ENCODE data around the gene FMN1.

The FMN1 gene

GRCh38 chr15:33115191-33115861 is 79.2 kb downstream of the FMN1 start:
- no peak for DNase-seq

- no peak for DNase-seq
Observed at GRCh38 chr15:33114374-33114717, 80.2 kb downstream of the FMN1 start.

GRCh38 chr15:33113666-33114373 is 80.7 kb downstream of the FMN1 start:
- DNase-seq = no peak

DNA sequence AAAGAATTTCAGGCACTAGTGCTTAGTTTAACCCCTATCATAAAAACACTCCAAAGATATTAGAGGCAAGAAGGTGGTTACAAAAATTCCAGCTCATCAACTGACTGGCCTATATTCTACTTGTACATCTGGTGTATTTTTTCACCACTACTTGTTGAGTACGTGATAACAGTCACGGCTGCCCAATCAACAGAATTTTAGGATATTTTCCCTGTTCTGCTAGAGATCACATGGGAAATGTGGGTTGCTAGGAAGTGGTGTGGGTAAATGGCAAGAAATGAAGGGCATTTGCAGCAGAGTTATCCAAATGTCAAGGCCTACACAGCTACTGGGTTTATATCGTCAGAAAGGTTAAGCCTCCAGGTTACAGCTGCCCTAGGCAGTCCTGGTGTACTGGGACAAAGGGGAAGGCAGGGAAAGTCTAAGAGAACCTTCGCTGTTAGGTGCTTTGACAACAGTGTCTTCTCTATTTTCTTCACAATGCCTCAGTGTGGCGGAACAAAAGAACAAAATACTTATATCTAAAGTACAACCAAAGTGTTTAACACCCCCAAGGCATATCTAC is 81.9 kb downstream of the FMN1 start:
- DNase-seq = no peak

DNA sequence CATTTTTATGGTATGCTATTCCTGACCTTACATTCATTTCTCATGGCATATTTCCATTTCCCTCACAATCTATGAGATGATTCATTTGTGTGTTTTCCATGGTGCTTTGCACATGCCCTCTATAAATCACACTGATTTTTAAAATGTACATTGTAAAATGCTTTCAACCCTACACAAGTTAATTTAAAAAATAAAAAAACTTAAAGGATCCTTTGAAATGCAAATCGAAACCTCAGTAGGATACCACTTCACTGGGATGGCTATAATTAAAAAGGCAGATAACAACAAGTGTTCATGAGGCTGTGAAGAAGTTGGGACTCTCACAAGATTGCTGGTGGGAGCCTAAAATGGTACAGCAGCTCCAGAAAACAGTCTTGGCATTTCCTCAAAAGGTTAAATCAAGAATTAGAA is 83.5 kb downstream of the FMN1 start:
- DNase-seq = no peak

DNA sequence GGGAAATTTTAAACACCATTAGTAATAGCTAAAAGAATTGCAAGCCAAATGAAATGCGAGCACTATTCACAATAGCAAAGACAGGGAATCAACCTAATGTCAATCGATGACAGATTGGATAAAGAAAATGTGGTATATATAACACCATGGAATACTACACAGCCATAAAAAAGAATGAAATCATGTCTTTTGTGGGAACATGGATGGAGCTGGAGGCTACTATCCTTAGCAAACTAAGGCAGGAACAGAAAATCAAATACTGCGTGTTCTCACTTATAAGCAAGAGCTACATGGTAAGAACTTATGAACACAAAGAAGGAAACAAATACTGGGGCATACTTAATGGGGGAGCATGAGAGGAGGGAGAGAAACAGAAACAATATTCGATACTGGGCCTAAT is 85.2 kb downstream of the FMN1 start:
- DNase-seq = no peak

DNA sequence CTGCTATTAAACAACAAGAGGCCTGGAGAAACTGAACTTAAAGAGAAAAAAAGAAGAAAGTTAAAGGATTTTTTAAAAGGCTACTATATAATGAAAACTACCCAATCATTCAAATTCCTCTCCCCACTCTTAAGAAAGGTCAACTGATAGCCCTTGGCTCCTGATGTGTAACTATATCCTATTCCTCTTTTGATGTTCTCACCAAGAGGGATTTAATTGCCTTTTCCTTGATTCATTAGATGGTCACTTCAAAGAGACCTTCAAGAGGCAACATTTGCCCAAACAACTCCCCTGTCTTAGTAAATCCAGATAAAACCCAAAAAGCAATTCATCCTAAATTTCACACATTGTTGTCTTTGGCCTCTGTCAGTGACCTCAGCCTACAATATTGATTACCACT is 86.0 kb downstream of the FMN1 start:
- no peak for DNase-seq

GRCh38 chr15:33107950-33108349 is 86.6 kb downstream of the FMN1 start:
- no peak for DNase-seq

DNA sequence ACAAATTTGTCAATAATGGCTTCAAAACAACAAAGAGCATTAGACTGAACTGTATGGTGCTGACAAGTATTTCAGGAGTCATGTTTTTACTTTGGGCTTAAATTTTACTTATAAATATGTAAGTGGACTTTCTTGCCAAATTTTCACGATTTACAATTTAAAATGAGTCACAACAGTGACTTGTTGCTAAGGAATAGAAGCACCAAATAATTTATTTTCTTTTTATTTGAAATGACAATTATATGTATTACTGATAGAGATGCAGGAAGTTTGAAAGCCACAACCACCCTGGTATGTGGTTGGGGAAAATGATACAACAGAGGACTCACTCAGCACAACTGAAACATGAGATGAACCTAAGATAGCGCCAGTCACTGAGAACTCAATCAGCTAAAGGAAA is 90.3 kb downstream of the FMN1 start:
- no peak for DNase-seq

DNA sequence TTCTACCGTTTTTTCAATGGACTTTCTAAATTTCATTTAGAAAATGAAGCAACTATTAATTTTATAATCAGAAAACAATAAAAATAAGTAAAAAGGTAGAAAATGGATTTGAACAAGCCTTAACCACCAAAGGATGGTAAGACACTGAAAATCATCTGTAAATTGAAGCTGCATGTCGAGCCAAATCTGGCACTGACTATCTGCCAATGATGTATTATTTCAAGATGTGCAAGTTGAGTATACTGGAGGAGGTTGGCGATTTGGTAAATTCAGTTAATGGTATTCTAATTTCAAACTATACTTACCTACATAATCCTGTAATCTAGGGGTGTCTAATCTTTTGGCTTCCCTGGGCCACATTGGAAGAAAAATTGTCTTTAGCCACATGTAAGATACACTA is 93.5 kb downstream of the FMN1 start:
- no peak for DNase-seq

GRCh38 chr15:33100314-33100713 is 94.2 kb downstream of the FMN1 start:
- peak in 1 of 2 donors; percentile 18 for DNase-seq

- DNase-seq = no peak
Observed at GRCh38 chr15:33099739-33100138, 94.8 kb downstream of the FMN1 start.

DNA sequence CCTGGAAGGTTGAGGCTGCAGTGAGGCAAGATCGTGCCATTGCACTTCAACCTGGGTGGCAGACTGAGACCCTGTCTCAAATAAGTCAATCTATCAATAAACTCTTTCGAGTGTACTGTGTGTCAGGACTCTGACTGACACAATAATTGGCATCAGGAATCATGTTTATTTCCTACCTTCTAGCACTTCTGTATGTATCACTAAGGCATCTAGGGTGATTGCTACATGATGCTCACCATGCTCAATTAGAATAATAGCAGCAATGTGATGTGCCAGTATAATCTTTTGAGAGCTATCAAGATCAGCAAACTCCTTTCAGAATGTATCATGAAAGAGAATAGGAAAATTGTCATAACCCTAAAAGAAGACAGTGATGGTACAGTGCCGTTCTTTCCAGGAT is 95.3 kb downstream of the FMN1 start:
- DNase-seq = no peak

GRCh38 chr15:33098094-33099058 is 96.1 kb downstream of the FMN1 start:
- peak; percentile 41 to 63 for DNase-seq

- DNase-seq = no peak
Observed at GRCh38 chr15:33096134-33096533, 98.4 kb downstream of the FMN1 start.

DNA sequence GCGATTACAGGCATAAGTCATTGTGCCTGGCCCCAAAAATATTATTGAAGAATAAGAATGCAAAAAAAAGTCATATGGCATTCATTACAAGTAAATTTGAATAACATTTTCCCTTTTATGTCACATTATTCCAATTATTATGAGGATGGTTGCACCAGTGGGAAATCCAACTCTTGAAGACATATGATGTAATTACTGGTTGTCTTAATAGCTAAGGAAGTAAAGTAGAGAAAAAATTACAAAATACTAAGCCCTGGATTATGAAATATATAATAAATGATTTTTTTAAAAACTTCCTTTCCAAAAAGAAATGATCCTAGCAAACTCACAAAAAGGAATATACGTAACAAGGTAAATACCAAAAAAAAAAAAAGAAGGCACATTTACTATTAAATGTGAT is 98.9 kb downstream of the FMN1 start:
- peak; percentile 56 to 74 for DNase-seq

DNA sequence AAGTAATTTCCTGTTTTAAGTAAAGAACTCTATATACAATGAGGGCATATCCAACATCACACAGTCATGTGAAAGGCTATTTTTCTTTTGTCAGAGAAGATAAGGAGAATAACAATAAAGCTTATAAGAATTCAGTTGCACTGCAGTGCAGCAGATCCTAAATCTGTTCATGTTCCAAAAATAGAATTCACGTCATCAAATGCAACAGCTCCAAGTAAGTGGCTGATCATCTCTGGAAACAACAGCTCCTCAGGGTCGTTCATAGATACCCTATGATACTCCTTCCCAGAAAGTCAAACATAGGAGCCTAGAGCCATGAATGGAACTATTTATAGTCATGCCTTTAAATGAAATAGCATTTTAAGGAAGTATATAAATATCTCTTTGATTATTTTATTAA is 100.2 kb downstream of the FMN1 start:
- no peak for DNase-seq

- no peak for DNase-seq
Observed at GRCh38 chr15:33093222-33093621, 101.3 kb downstream of the FMN1 start.

DNA sequence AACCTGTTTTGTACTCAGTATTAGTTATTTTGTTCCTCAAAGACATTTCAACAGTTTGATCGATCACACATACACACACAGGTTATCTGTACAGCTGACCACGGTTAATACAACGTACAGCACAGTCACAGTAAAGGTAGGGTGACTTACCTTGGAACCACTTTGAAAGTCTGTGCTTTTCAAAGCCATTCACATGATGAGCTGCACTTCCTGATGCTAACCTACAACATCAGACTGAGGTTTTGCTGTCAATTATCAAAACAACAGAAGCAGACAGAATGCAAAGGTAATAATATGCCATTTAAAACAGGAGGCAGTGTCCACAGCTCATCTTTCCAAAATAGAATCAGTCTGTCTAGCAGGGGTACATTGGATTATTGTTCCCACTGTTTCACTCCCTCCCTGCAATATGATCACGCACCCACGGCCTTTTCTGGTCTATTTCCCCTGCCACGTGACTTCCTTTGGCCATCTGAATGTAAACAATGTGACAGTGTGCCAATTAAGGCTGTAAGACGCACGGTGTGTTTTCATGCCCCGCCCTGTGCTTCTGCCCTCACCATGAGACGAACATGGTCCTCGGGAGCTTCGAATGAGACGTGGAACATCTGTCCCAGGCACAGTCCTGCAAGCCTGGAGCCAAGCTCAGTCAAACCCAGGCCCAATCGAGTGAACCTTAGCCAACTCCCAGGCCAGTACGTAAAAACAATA is 102.4 kb downstream of the FMN1 start:
- no peak for DNase-seq

GRCh38 chr15:33089878-33090757 is 104.4 kb downstream of the FMN1 start:
- DNase-seq = peak; percentile 43 to 54

GRCh38 chr15:33089165-33089877 is 105.2 kb downstream of the FMN1 start:
- DNase-seq = no peak
